A673 (cell line): ENCODE data around the gene OBP2A. TPM values are rescaled to one million over a fixed set of nuclear protein-coding genes. Genes with fewer than 3 reads are reported as not detected.
"Not testable (repeated sequence)": the region's sequence is repeated elsewhere in the genome, so short reads cannot be mapped to it uniquely, and the experiment has no call there.

Source experiments
- BruUV-seq: library from RNA; stranded (reverse); fragments of 400-500 nt; replicated peaks from 2 replicates; lab custom pipeline; 2021; lab: Mats Ljungman, UMichigan
- CTCF ChIA-PET: fragments of 300-600 bp; sonication (Branson Sonifier 250); formaldehyde crosslinking; loops from one replicate; lab custom pipeline; 2022; ENCODE audit warnings: antibody characterized with exemption; lab: Charles Lee
- POLR2A ChIA-PET: fragments of 300-600 bp; sonication (Branson Sonifier 250); formaldehyde crosslinking; loops from one replicate; lab custom pipeline; 2022; ENCODE audit warnings: antibody characterized with exemption; ENCODE audit not compliant: low non-redundant PET; lab: Charles Lee
- DNase-seq: peaks from one replicate; pipeline ENCODE4 v3.0.0-alpha.2; 2015; ENCODE audit warnings: low spot score
- H3K27ac ChIP-seq: fragments of 200-600 bp; sonication (generic); 2 replicates; pipeline ENCODE4 v1.5.1; 2016; ENCODE audit warnings: mixed run types, low read depth, mild to moderate bottlenecking, mixed read lengths, antibody characterized with exemption, low read length; ENCODE audit not compliant: poor library complexity, severe bottlenecking
- H3K27me3 ChIP-seq: fragments of 200-600 bp; sonication (generic); replicated peaks from 2 replicates; pipeline ENCODE4 v1.6.1; 2017; ENCODE audit warnings: mixed run types, low read depth, mild to moderate bottlenecking, mixed read lengths, antibody characterized with exemption, low read length; ENCODE audit not compliant: insufficient read depth, poor library complexity
- H3K36me3 ChIP-seq: fragments of 200-600 bp; sonication (generic); 2 replicates; pipeline ENCODE4 v1.6.1; 2016; ENCODE audit warnings: mixed run types, mild to moderate bottlenecking, mixed read lengths, antibody characterized with exemption, low read length; ENCODE audit not compliant: insufficient read depth, poor library complexity, severe bottlenecking
- H3K4me1 ChIP-seq: fragments of 200-600 bp; sonication (generic); 2 replicates; pipeline ENCODE4 v1.6.1; 2017; ENCODE audit warnings: mixed run types, mild to moderate bottlenecking, mixed read lengths, antibody characterized with exemption, low read length; ENCODE audit not compliant: insufficient read depth, poor library complexity, severe bottlenecking
- H3K4me3 ChIP-seq: fragments of 200-600 bp; sonication (generic); 2 replicates; pipeline ENCODE4 v1.5.1; 2016; ENCODE audit warnings: low read depth, mixed run types, mild to moderate bottlenecking, mixed read lengths, low read length; ENCODE audit not compliant: poor library complexity, severe bottlenecking
- H3K9me3 ChIP-seq: fragments of 200-600 bp; sonication (generic); 2 replicates; pipeline ENCODE4 v1.6.1; 2016; ENCODE audit warnings: mixed run types, low read depth, mild to moderate bottlenecking, mixed read lengths, antibody characterized with exemption, low read length; ENCODE audit not compliant: poor library complexity, severe bottlenecking
- EZH2 ChIP-seq: fragments of 200-600 bp; sonication (generic); IDR thresholded peaks from 2 replicates; pipeline ENCODE4 v1.6.1; 2017; ENCODE audit warnings: borderline replicate concordance, low read depth, mild to moderate bottlenecking, mixed read lengths, antibody characterized with exemption, low read length; ENCODE audit not compliant: poor library complexity, severe bottlenecking
- intact Hi-C: fragments of 100-400 bp; cut with micrococcal nuclease; formaldehyde crosslinking; loops from one replicate; pipeline ENCODE4 v1.10.0; 2022; ENCODE audit not compliant: unreplicated experiment
- total RNA-seq: library from RNA; stranded (reverse); gene quantifications from 2 replicates; pipeline ENCODE4 v1.2.3, GENCODE V29; 2021
- TF ChIP-seq, protein P1 (sequence below): fragments of 300-800, 200-600 bp; sonication (generic); conservative IDR thresholded peaks from 2 replicates; pipeline ENCODE4 v1.5.1; 2017; ENCODE audit warnings: low read depth, mild to moderate bottlenecking, antibody characterized with exemption, low read length, moderate library complexity, mixed read lengths

The OBP2A gene
- total RNA-seq, 1 experiment from 2014 or later: not detected

DNA sequence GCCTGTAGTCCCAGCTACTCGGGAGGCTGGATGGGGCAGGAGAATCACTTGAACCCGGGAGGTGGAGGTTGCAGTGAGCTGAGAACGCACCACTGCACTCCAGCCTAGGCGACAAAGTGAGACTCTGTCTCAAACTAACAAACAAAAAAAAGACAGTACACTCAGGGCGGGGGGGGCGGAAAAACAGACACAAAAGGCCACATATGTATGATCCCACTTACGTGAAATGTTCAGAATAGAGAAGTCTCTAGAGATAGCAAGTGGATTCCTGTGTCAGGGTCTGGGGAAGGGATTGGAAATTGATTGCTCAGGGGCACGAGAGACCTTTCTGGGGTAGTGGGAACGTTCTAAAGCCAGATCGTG lies 33.7 kb upstream of the OBP2A start:
- CTCF ChIA-PET: no interaction called here
- no TSS peak for BruUV-seq

DNA sequence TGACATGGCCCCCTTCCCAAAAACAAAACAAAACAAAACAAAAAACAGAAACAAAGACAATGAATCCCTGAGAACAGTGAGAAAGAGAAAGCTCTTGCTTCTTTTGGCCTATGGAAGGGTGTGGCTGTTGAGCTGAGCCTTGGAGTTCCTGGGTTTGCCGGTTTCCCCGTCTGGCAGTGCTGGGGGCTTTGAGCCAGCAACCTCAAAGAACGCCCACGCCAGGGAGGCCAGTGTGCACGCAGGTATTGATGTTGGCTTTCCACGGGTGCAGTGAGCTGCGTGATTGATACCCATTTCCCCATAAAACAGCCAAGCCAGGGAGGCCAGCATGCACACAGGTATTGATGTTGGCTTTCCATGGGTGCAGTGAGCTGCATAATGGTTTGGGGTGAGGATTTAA lies 33.0 kb upstream of the OBP2A start:
- Histone ChIP-seq H3K36me3 (no peaks in the 10 kb centered on the region), H3K27me3 (no peaks in the 10 kb centered on the region), H3K4me3 (no peak overlapping the region), H3K9me3 (no peaks in the 10 kb centered on the region), H3K4me1 (no peaks in the 10 kb centered on the region), H3K27ac (no peak overlapping the region)
- intact Hi-C loops: no loop called here
- POLR2A ChIA-PET: no interaction called here
- no peak for TF ChIP-seq EZH2
- TF ChIP-seq, protein P1, sequence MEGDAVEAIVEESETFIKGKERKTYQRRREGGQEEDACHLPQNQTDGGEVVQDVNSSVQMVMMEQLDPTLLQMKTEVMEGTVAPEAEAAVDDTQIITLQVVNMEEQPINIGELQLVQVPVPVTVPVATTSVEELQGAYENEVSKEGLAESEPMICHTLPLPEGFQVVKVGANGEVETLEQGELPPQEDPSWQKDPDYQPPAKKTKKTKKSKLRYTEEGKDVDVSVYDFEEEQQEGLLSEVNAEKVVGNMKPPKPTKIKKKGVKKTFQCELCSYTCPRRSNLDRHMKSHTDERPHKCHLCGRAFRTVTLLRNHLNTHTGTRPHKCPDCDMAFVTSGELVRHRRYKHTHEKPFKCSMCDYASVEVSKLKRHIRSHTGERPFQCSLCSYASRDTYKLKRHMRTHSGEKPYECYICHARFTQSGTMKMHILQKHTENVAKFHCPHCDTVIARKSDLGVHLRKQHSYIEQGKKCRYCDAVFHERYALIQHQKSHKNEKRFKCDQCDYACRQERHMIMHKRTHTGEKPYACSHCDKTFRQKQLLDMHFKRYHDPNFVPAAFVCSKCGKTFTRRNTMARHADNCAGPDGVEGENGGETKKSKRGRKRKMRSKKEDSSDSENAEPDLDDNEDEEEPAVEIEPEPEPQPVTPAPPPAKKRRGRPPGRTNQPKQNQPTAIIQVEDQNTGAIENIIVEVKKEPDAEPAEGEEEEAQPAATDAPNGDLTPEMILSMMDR: no peak
- CTCF ChIA-PET: no interaction called here
- no TSS peak for BruUV-seq
- no peak for DNase-seq

More for the DNA sequence above, 33.7 kb upstream of the OBP2A start:
- no peaks in the 10 kb centered on the region for H3K27me3 ChIP-seq
- TF ChIP-seq EZH2: no peak
- TF ChIP-seq, protein P1: no peak
- no peak overlapping the region for H3K27ac ChIP-seq
- POLR2A ChIA-PET: no interaction called here
- no peak for DNase-seq
- H3K4me1 ChIP-seq: no peaks in the 10 kb centered on the region
- no peaks in the 10 kb centered on the region for H3K9me3 ChIP-seq
- H3K4me3 ChIP-seq: no peak overlapping the region
- intact Hi-C loops: no loop called here
- H3K36me3 ChIP-seq: no peaks in the 10 kb centered on the region

DNA sequence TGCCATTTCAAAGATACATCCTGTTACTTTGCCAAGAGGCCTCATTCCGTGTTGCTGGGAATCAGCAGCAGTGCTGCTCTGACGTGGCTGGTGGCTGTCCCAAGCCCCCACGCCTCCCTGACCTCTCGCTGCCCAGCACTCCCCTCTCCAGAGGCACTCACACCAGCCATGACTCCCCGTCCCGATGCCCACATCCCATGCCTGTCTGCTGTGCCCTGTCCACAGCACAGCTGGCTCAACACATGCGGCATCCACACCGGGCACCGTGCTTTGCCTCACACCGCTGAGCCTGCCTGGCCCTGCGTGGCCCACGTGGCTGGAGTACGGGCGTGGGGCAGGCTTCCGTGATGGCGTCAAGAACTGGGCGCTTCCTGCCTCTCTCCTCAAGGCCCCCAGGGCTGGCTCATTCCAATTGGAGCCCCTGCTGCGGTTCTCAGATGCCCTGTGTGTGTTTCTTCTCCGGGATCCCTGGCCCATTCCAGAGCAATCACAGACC lies 32.5 kb upstream of the OBP2A start:
- H3K9me3 ChIP-seq: no peaks in the 10 kb centered on the region
- no peak overlapping the region for H3K27ac ChIP-seq
- no peaks in the 10 kb centered on the region for H3K36me3 ChIP-seq
- H3K4me3 ChIP-seq: no peak overlapping the region
- DNase-seq: no peak
- POLR2A ChIA-PET: no interaction called here
- no TSS peak for BruUV-seq
- no peaks in the 10 kb centered on the region for H3K27me3 ChIP-seq
- intact Hi-C loops: no loop called here
- H3K4me1 ChIP-seq: no peaks in the 10 kb centered on the region
- CTCF ChIA-PET: no interaction called here
- no peak for TF ChIP-seq EZH2
- TF ChIP-seq, protein P1: no peak

DNA sequence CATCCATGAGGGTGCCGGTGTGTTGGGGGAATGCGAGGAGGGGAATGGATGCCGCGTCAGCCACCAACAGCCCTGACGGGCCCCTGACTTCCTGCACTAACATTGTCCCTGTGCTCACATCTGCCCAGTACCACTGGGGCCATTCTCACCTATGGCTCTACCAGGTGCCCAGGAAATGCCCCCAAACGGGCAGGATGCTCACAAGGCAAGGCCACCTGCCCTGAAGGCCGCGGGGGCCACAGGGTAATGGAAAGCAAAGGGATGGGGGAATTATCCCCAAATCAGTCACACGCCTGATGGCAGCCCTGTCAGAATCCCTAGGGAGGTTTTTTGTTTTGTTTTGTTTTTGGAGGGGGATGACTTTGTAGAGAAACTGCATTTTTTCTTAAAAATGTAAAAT lies 32.0 kb upstream of the OBP2A start:
- intact Hi-C loops, H3K4me1 ChIP-seq, DNase-seq, H3K27me3 ChIP-seq, CTCF ChIA-PET, POLR2A ChIA-PET, H3K27ac ChIP-seq, H3K36me3 ChIP-seq, H3K4me3 ChIP-seq, H3K9me3 ChIP-seq, BruUV-seq: not testable (repeated sequence)
